SJCRH30 (cell line): Measurements from ENCODE around the gene PPP1R3G. TPM values are rescaled to one million over a fixed set of nuclear protein-coding genes. Genes with fewer than 3 reads are reported as not detected.
"Not testable (repeated sequence)": the region's sequence is repeated elsewhere in the genome, so short reads cannot be mapped to it uniquely, and the experiment has no call there.

Experiments used
- DNase-seq, 2 experiments: peaks; one replicate each; pipeline ENCODE4 v3.0.0-alpha.2; 2015 to 2020
- H3K27ac ChIP-seq: fragments of 250-450 bp; sonication (Bioruptor Pico); 2 replicates; pipeline ENCODE4 v1.5.1; 2020; ENCODE audit warnings: mild to moderate bottlenecking, moderate library complexity
- H3K27me3 ChIP-seq: fragments of 250-450 bp; sonication (Bioruptor Pico); 2 replicates; pipeline ENCODE4 v1.5.1; 2020; ENCODE audit warnings: mild to moderate bottlenecking, moderate library complexity
- H3K36me3 ChIP-seq: fragments of 250-450 bp; sonication (Bioruptor Pico); 2 replicates; pipeline ENCODE4 v1.5.1; 2020; ENCODE audit warnings: mild to moderate bottlenecking, moderate library complexity
- H3K4me1 ChIP-seq: fragments of 250-450 bp; sonication (Bioruptor Pico); 2 replicates; pipeline ENCODE4 v1.5.1; 2020; ENCODE audit warnings: mild to moderate bottlenecking, moderate library complexity
- H3K4me3 ChIP-seq: fragments of 250-450 bp; sonication (Bioruptor Pico); 2 replicates; pipeline ENCODE4 v1.5.1; 2020; ENCODE audit warnings: mild to moderate bottlenecking, moderate library complexity
- H3K9me3 ChIP-seq: fragments of 250-450 bp; sonication (Bioruptor Pico); replicated peaks from 2 replicates; pipeline ENCODE4 v1.5.1; 2020; ENCODE audit warnings: mild to moderate bottlenecking, moderate library complexity
- total RNA-seq: library from RNA; depleted of rRNA; stranded (reverse); fragments of >200 nt; shearing (Covaris generic); gene quantifications from 2 replicates; pipeline ENCODE4 v1.2.3, GENCODE V29; 2014

PPP1R3G gene
- total RNA-seq, 1 experiment from 2014 or later, result 0.71 TPM

- no peak for DNase-seq
- H3K27ac ChIP-seq, result no peak overlapping the region
- no peaks in the 10 kb centered on the region for H3K27me3 ChIP-seq
- no peaks in the 10 kb centered on the region for H3K9me3 ChIP-seq
- H3K36me3 ChIP-seq, result no peaks in the 10 kb centered on the region
- no peaks in the 10 kb centered on the region for H3K4me1 ChIP-seq
- H3K4me3 ChIP-seq, result no peak overlapping the region
These were observed 25.9 kb upstream of the PPP1R3G start for GRCh38 chr6:5059036-5059896.

- not testable (repeated sequence) for H3K36me3 ChIP-seq, H3K4me3 ChIP-seq, H3K9me3 ChIP-seq, H3K4me1 ChIP-seq, DNase-seq, H3K27ac ChIP-seq, H3K27me3 ChIP-seq
These were observed 24.7 kb upstream of the PPP1R3G start for GRCh38 chr6:5060439-5060838.

- Histone ChIP-seq H3K36me3 (no peaks in the 10 kb centered on the region), H3K27me3 (no peaks in the 10 kb centered on the region)
- no peak for DNase-seq
These were observed 24.0 kb upstream of the PPP1R3G start for GRCh38 chr6:5061152-5061551.

GRCh38 chr6:5063617-5064016, 21.5 kb upstream of the PPP1R3G start:
- DNase-seq, result no peak
- Histone ChIP-seq H3K27me3 (no peaks in the 10 kb centered on the region), H3K27ac (no peak overlapping the region), H3K4me1 (no peaks in the 10 kb centered on the region), H3K36me3 (no peaks in the 10 kb centered on the region), H3K4me3 (no peak overlapping the region), H3K9me3 (no peaks in the 10 kb centered on the region)

More at GRCh38 chr6:5061152-5061551, 24.0 kb upstream of the PPP1R3G start:
- H3K4me1 ChIP-seq, result no peaks in the 10 kb centered on the region
- no peak overlapping the region for H3K4me3 ChIP-seq
- H3K9me3 ChIP-seq, result no peaks in the 10 kb centered on the region
- H3K27ac ChIP-seq, result no peak overlapping the region

DNA sequence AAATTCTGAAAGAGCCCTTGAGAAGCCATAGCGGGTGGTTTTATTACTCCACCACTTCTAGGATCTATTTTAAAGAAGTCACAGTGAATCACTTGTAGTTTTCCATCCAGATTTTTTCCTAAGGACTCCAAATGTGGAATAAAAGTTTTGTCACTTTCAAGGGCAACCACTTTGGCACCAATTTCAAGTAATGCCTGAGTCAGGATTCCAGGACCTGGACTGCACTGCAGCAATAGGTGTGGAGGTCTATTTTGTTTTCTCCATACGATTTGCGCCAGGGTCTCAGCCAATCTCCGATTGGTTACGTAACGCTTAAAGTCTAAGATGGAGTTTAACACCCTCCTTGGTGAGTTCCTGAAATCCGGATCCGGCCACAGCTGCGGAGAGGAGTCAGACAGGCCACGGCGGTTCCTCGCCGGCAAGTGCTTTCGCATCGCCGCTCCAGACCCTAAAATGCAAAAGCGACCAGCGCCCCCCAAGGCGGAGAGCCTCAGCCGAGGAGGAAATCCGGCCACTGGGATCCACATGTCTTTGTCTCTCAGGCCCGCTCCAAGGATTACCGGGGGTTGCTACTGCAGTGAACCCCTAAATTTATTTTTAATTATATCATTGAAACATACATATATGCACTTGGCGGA, 18.6 kb upstream of the PPP1R3G start:
- no peak for DNase-seq
- no peaks in the 10 kb centered on the region for H3K9me3 ChIP-seq
- no peak overlapping the region for H3K4me3 ChIP-seq
- no peaks in the 10 kb centered on the region for H3K27me3 ChIP-seq
- no peaks in the 10 kb centered on the region for H3K4me1 ChIP-seq
- no peaks in the 10 kb centered on the region for H3K36me3 ChIP-seq
- H3K27ac ChIP-seq, result no peak overlapping the region

DNA sequence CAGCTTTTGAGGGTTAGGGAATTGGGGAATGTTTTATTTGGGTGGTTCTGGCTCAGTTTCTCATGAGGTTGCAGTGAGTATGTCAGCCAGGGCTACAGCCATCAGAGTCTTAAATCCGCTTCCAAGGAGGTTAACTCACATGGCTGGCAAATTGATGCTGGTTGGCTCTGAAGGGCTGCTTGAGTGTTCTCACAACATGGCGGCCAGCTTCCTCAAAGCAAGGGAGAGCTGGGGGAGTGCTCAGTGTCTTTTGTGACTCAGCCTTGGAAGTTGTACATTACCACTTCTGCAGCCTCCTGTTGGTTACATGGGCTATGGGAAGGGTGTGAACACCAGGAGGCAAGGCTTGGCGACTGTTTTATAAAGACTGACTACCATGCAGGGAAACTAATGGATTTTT, 17.8 kb upstream of the PPP1R3G start:
- DNase-seq, result no peak

DNA sequence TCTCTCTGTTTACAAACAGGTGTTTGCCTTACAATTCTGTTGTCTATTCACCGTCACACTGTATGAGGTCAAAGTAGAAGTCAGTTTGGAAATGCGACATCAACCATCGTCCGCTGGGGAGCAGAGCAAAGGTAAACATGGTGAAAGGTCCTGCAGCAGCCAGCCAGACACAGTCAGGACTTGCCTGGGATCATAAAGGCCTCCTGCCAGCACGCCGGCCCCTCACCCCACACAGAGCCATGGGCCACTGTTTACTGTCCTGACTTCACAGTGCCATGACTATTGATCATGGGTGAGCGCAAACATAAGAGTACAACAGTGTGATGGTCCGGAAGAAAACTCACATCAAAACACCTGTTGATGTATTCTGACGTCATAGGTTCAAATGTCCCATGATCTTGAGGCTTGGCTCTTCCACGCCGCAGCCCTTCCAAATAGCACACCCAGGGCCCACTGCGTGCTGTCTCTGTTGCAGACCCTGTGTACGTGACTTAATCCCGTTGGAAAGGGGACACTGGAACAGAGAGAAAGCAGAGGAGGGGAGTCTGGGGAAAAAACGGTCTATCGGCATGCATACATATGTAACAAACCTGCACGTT, 16.9 kb upstream of the PPP1R3G start:
- no peak for DNase-seq
- Histone ChIP-seq H3K9me3 (no peaks in the 10 kb centered on the region), H3K27ac (no peak overlapping the region), H3K27me3 (no peaks in the 10 kb centered on the region), H3K4me3 (no peak overlapping the region), H3K36me3 (no peaks in the 10 kb centered on the region), H3K4me1 (no peaks in the 10 kb centered on the region)

More for the DNA sequence above, 17.8 kb upstream of the PPP1R3G start:
- no peaks in the 10 kb centered on the region for H3K27me3 ChIP-seq
- H3K4me1 ChIP-seq, result no peaks in the 10 kb centered on the region
- no peaks in the 10 kb centered on the region for H3K36me3 ChIP-seq
- H3K4me3 ChIP-seq, result no peak overlapping the region
- H3K9me3 ChIP-seq, result no peaks in the 10 kb centered on the region
- no peak overlapping the region for H3K27ac ChIP-seq

- Histone ChIP-seq H3K9me3 (no peaks in the 10 kb centered on the region), H3K27me3 (no peaks in the 10 kb centered on the region), H3K4me3 (no peak overlapping the region), H3K4me1 (no peaks in the 10 kb centered on the region), H3K36me3 (no peaks in the 10 kb centered on the region), H3K27ac (no peak overlapping the region)
- DNase-seq, result no peak
These were observed 13.9 kb upstream of the PPP1R3G start for GRCh38 chr6:5071216-5071615.

DNA sequence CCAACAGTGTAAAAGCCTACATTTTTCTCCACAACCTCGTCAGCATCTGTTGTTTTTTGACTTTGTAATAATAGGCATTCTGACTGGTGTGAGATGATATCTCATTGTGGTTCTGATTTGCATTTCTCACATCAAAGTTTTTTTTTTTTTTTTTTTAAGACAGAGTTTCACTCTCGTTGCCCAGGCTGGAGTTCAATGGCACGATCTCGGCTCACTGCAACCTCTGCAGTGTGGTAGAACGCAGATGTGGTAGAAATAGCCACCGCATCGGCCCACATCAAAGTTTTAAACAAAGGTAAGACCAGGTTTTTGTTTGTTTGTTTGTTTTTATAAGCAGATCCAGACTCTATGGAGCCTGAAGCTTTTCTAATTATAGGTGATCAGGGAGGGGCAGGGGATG, 12.7 kb upstream of the PPP1R3G start:
- DNase-seq, result no peak
- Histone ChIP-seq H3K36me3 (no peaks in the 10 kb centered on the region), H3K27ac (no peak overlapping the region), H3K4me1 (no peaks in the 10 kb centered on the region), H3K4me3 (no peak overlapping the region), H3K27me3 (no peaks in the 10 kb centered on the region), H3K9me3 (no peaks in the 10 kb centered on the region)

- no peaks in the 10 kb centered on the region for H3K4me1 ChIP-seq
- H3K27me3 ChIP-seq, result no peaks in the 10 kb centered on the region
- H3K9me3 ChIP-seq, result no peaks in the 10 kb centered on the region
- H3K27ac ChIP-seq, result no peak overlapping the region
- DNase-seq, result no peak
- H3K36me3 ChIP-seq, result no peaks in the 10 kb centered on the region
- no peak overlapping the region for H3K4me3 ChIP-seq
These were observed 11.1 kb upstream of the PPP1R3G start for GRCh38 chr6:5073992-5074391.

GRCh38 chr6:5076931-5077330, 8.2 kb upstream of the PPP1R3G start:
- no peak overlapping the region for H3K4me3 ChIP-seq
- H3K27me3 ChIP-seq, result no peaks in the 10 kb centered on the region
- no peak for DNase-seq
- H3K4me1 ChIP-seq, result no peaks in the 10 kb centered on the region
- H3K27ac ChIP-seq, result no peak overlapping the region
- H3K36me3 ChIP-seq, result no peaks in the 10 kb centered on the region
- no peaks in the 10 kb centered on the region for H3K9me3 ChIP-seq

- Histone ChIP-seq H3K27me3 (no peaks in the 10 kb centered on the region), H3K4me1 (no peaks in the 10 kb centered on the region), H3K9me3 (no peaks in the 10 kb centered on the region), H3K27ac (no peak overlapping the region), H3K4me3 (no peak overlapping the region), H3K36me3 (no peaks in the 10 kb centered on the region)
- peak in 1 of 2 experiments; percentile 5 for DNase-seq
These were observed 6.9 kb upstream of the PPP1R3G start for GRCh38 chr6:5078121-5078669.

- Histone ChIP-seq H3K27ac (no peak overlapping the region), H3K4me3 (no peak overlapping the region), H3K4me1 (no peaks in the 10 kb centered on the region), H3K36me3 (no peaks in the 10 kb centered on the region), H3K27me3 (no peaks in the 10 kb centered on the region), H3K9me3 (no peaks in the 10 kb centered on the region)
- no peak for DNase-seq
These were observed 5.4 kb upstream of the PPP1R3G start for GRCh38 chr6:5079692-5080091.

- no peaks in the 10 kb centered on the region for H3K9me3 ChIP-seq
- H3K4me1 ChIP-seq, result no peaks in the 10 kb centered on the region
- DNase-seq, result no peak
- no peaks in the 10 kb centered on the region for H3K36me3 ChIP-seq
- no peak overlapping the region for H3K27ac ChIP-seq
- H3K27me3 ChIP-seq, result no peaks in the 10 kb centered on the region
- H3K4me3 ChIP-seq, result no peak overlapping the region
These were observed 4.6 kb upstream of the PPP1R3G start for GRCh38 chr6:5080574-5080973.

GRCh38 chr6:5081182-5081581, 4.0 kb upstream of the PPP1R3G start:
- Histone ChIP-seq H3K27ac (no peak overlapping the region), H3K36me3 (no peaks in the 10 kb centered on the region), H3K4me3 (no peak overlapping the region), H3K4me1 (no peaks in the 10 kb centered on the region), H3K9me3 (no peaks in the 10 kb centered on the region), H3K27me3 (no peaks in the 10 kb centered on the region)
- no peak for DNase-seq
